Thymus (tissue), 14 donors: ENCODE results near the gene RFX2. TPM values are rescaled to one million over a fixed set of nuclear protein-coding genes. Genes with fewer than 3 reads are reported as not detected.
A peak's percentile ranks its signal among the peaks of the same experiment; 100 is the strongest.

Source experiments
- DNase-seq, 9 donors: peaks; one replicate each; pipeline ENCODE4 v3.0.0-alpha.2; 2013; ENCODE audit warnings: low spot score in 9 of 9, low read depth in 6 of 9, missing footprints in 1 of 9
- H3K27ac ChIP-seq, 2 donors: one replicate each; pipeline ENCODE4 v1.5.1; 2013; ENCODE audit warnings: control low read depth in 1 of 2, low read depth in 1 of 2, low read length in 1 of 2, mild to moderate bottlenecking in 1 of 2, moderate library complexity in 1 of 2
- H3K27me3 ChIP-seq, 2 donors: one replicate each; pipeline ENCODE4 v1.5.1; 2013; ENCODE audit warnings: low read length in 1 of 2; ENCODE audit not compliant: control insufficient read depth in 2 of 2, insufficient read depth in 1 of 2
- H3K36me3 ChIP-seq, 2 donors: one replicate each; pipeline ENCODE4 v1.5.1; 2013; ENCODE audit warnings: low read length in 1 of 2, mild to moderate bottlenecking in 1 of 2, moderate library complexity in 1 of 2; ENCODE audit not compliant: control insufficient read depth in 2 of 2, insufficient read depth in 2 of 2
- H3K4me1 ChIP-seq, 2 donors: one replicate each; pipeline ENCODE4 v1.5.1; 2013; ENCODE audit warnings: low read length in 2 of 2; ENCODE audit not compliant: control insufficient read depth in 2 of 2, insufficient read depth in 2 of 2
- H3K4me3 ChIP-seq, 2 donors: one replicate each; pipeline ENCODE4 v1.5.1; 2013; ENCODE audit warnings: low read length in 2 of 2, control low read depth in 1 of 2, mild to moderate bottlenecking in 1 of 2
- H3K9me3 ChIP-seq, 2 donors: one replicate each; pipeline ENCODE4 v1.5.1; 2013; ENCODE audit warnings: low read length in 1 of 2, mild to moderate bottlenecking in 1 of 2; ENCODE audit not compliant: control insufficient read depth in 2 of 2, insufficient read depth in 1 of 2
- WGBS: extraction: QIAGEN DNeasy Blood & Tissue Kit; methylation state at CpG from one replicate; pipeline ENCODE4 v1.1.7; 2013; 5-methylcytosine and 5-hydroxymethylcytosine counted together
- long read RNA-seq, 10 donors: transcript quantifications; one replicate each; lab custom pipeline, GENCODE V29; 2026
- polyA plus RNA-seq: library from polyadenylated mRNA; stranded (reverse); fragments of 200-250 nt; gene quantifications from one replicate; pipeline ENCODE4 v1.2.3, GENCODE V29; 2013
- total RNA-seq: library from RNA; stranded (reverse); fragments of 120-200 nt; gene quantifications from one replicate; pipeline ENCODE4 v1.2.4, GENCODE V29; 2013
- donor health status: healthy.

The RFX2 gene
- total RNA-seq: 3.4 TPM
- polyA plus RNA-seq: 4.6 TPM
- long read RNA-seq, donor 1: 0 reads
- long read RNA-seq, donor 2, partial matches to known transcripts: 0 of 4 reads
- long read RNA-seq, donor 2, other reads (novel, unspliced or antisense): 0 of 4 reads
- long read RNA-seq, donor 3, partial matches to known transcripts: 0 of 1 reads
- long read RNA-seq, donor 3, other reads (novel, unspliced or antisense): 0 of 1 reads
- long read RNA-seq, donor 4: 0 reads
- long read RNA-seq, donor 5: 0 reads
- long read RNA-seq, donor 6, partial matches to known transcripts: 0 of 3 reads
- long read RNA-seq, donor 6, other reads (novel, unspliced or antisense): 0 of 3 reads
- long read RNA-seq, donor 7, partial matches to known transcripts: 0 of 1 reads
- long read RNA-seq, donor 7, other reads (novel, unspliced or antisense): 0 of 1 reads
- long read RNA-seq, donor 8, partial matches to known transcripts: 0 of 1 reads
- long read RNA-seq, donor 8, other reads (novel, unspliced or antisense): 0 of 1 reads
- long read RNA-seq, donor 9, partial matches to known transcripts: 0 of 1 reads
- long read RNA-seq, donor 9, other reads (novel, unspliced or antisense): 0 of 1 reads
- long read RNA-seq, donor 10, partial matches to known transcripts: 0 of 1 reads
- long read RNA-seq, donor 10, other reads (novel, unspliced or antisense): 0 of 1 reads

DNA sequence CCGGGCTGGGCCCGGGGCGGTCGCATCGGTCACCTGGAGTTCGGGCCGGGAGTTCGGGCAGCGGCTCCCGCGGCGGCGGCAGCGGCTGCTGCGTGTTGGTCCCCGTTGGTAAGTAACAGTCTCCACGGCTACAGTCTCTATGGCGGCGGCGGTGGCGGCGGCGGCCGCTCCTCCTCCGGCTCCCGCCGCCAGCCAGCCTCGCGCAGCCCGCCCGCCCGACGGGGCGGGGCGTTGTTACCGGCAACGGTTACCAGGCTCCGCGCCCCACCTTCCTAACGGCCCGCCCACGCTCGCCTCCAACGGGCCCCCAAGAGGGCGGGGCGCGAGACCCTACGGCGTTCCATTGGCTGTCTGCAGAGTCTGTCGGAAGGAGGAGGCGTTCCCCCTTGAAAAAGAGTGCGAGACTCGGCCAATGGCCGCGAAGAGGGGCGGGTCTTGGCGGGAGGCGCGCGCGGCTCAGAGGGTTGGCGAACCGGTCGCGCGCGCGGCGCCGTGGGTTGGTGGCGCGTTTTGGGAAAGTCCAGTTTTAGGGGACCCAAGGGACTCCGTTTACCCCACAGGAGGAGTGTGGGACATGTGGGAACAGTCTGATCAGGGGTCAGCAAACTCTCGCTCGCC lies at the start of gene RFX2:
Gene RFX2, minus strand, starts transcription at position 141 of the 618 bp plus-strand sequence. CDS start 63,004 bp downstream, outside the sequence.
- H3K9me3 ChIP-seq: no peaks in the 10 kb centered on the region

DNA sequence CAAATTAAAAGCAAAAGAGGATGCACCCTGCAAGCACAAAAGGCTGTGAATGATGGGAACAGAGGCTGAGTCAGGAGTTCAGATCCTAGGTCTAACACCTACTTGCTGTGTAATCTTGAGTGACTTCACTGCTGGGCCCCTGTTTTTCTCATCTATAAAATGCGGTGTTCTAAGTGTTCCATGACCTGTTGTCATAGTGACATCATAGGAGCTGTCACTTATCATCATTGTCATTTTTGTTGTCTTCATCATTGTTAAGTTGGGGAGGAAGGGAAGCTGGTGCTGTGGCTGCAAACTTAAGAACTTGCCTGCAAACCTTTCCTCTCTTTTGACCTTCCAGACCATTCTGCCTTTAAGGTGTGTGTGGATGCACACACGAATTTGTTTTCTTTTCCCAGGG lies 45.7 kb upstream of the RFX2 start:
- WGBS: 44% methylated on average over 2 of the region's 2 CpGs
- Histone ChIP-seq H3K27ac (no peak overlapping the region), H3K4me1 (no peaks in the 10 kb centered on the region), H3K9me3 (peaks cover 0 to 2% of the 10 kb centered on the region in 2 donors), H3K4me3 (no peak overlapping the region), H3K27me3 (no peaks in the 10 kb centered on the region), H3K36me3 (no peaks in the 10 kb centered on the region)
- DNase-seq: no peak

More for the DNA sequence above, at the start of gene RFX2:
- WGBS: under 1% methylated on average over 75 of the region's 75 CpGs
- peak within 1 kb of the TSS in 1 of 2 donors; percentile 61 for H3K27ac ChIP-seq
- H3K4me1 ChIP-seq: peaks cover 5 to 14% of the 10 kb centered on the region in 2 donors
- peak within 1 kb of the TSS; percentile 60 for H3K4me3 ChIP-seq
- H3K36me3 ChIP-seq: no peaks in the 10 kb centered on the region
- H3K27me3 ChIP-seq: peaks cover 3 to 15% of the 10 kb centered on the region in 2 donors
- peak; percentile 94 to 100 (median 98) for DNase-seq

DNA sequence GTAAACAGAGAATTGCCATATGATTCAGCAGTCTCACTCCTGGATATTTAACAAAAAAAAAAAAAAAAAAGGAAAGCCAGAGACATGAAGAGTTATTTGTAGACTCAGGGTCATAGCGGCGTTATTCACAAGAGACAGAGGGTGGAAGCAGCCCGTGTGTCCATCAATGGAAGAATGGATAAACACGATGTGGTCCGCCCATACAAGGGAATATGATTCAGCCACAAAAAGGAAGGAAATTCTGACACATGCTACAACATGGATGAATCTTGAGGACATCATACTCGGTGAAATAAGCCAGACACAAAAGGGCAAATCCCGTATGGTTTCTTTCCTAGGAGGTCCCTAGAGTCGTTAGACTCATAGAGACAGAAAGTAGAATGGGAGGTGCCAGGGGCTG lies 40.0 kb upstream of the RFX2 start:
- no peaks in the 10 kb centered on the region for H3K36me3 ChIP-seq
- H3K4me1 ChIP-seq: no peaks in the 10 kb centered on the region
- WGBS: 91% methylated on average over 8 of the region's 8 CpGs
- H3K9me3 ChIP-seq: no peaks in the 10 kb centered on the region
- H3K4me3 ChIP-seq: no peak overlapping the region
- H3K27me3 ChIP-seq: no peaks in the 10 kb centered on the region
- no peak for DNase-seq
- no peak overlapping the region for H3K27ac ChIP-seq

DNA sequence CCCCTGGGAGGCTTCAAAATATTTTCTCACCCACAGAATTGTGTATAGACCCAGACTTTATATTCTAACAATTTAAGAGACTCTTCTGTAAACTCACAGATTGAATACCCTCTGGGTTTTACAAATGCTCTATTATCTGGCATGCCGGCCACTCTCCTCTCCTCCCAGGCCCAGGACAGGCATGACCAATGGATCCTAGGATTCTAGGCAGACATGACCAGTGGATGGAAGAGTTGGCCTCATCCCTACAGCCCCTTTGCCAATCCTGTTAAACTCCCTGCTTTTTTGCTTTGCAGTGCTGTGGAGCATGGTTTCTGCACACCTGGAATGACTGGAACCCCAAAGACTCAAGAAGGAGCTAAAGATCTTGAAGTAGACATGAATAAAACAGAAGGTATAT lies 30.9 kb upstream of the RFX2 start:
- Histone ChIP-seq H3K36me3 (no peaks in the 10 kb centered on the region), H3K4me1 (no peaks in the 10 kb centered on the region), H3K4me3 (no peak overlapping the region), H3K9me3 (peaks cover 0 to 1% of the 10 kb centered on the region in 2 donors), H3K27me3 (no peaks in the 10 kb centered on the region), H3K27ac (no peak overlapping the region)
- DNase-seq: no peak
- 92% methylated on average over 1 of the region's 1 CpG for WGBS

DNA sequence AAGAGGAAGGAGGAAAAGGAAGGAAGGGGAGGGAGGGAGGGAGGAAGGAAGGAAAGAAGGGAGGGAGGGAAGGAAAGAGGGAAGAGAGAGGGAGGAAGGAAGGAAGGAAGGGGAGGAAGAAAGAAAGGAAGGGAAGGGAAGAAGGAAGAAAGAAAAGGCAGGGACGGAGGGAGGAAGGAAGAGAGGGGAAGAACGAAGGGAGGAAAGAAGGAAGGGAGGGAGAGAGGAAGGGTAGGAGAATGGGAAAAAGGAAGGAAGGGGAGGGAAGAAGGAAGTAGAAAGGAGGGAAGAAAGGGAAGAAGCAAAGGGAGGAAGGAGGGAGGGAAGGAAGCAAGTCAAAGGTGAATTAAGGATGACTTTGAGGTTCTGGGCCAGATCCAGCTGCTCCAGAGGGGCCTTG lies 28.2 kb upstream of the RFX2 start:
- Histone ChIP-seq H3K27ac (no peak overlapping the region), H3K27me3 (no peaks in the 10 kb centered on the region), H3K4me3 (no peak overlapping the region), H3K9me3 (peaks cover 0 to 1% of the 10 kb centered on the region in 2 donors), H3K4me1 (no peaks in the 10 kb centered on the region), H3K36me3 (no peaks in the 10 kb centered on the region)
- no peak for DNase-seq
- 55% methylated on average over 1 of the region's 2 CpGs for WGBS

DNA sequence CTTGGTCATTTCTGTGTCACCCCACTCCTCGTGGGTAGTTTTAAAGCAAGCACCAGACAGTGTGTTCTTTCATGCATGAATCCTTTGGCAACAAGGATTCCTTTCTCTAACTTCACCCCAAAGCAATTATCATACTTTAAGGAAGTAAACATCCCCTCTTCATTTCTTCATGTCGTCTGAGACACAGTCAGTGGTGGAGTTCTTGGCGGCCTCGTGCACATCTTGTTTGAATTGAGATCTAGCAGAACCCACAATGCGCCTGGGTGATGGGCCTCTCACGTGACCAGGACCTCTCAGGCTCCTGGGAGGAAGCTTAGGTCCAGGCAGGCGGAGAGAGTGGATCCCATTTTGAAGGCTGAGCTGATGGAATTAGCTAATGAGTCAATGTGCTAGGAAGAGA lies 27.8 kb upstream of the RFX2 start:
- H3K4me3 ChIP-seq: no peak overlapping the region
- no peaks in the 10 kb centered on the region for H3K4me1 ChIP-seq
- H3K9me3 ChIP-seq: peaks cover 0 to 1% of the 10 kb centered on the region in 2 donors
- DNase-seq: no peak
- H3K27me3 ChIP-seq: no peaks in the 10 kb centered on the region
- H3K36me3 ChIP-seq: no peaks in the 10 kb centered on the region
- H3K27ac ChIP-seq: no peak overlapping the region
- WGBS: 71% methylated on average over 7 of the region's 7 CpGs

DNA sequence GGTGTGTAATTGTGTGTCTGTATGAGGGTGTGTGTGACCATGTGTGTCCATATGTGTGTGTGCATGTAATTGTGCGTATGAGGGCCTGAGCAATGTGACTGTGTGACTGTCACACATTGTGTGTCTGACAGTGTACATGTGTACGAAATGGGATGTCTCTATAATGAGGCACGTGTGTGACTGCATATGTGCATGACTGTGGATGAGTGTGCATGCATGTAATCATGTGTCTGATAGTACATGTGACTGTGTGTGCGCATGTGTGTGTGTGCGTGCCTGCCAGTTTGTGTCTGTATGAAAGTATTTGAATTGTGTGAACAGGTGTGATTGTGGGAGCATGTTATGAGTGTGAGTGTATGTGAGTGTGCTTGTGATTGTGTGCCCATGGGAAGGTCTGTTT lies 22.9 kb upstream of the RFX2 start:
- H3K36me3 ChIP-seq: no peaks in the 10 kb centered on the region
- no peaks in the 10 kb centered on the region for H3K4me1 ChIP-seq
- H3K27me3 ChIP-seq: no peaks in the 10 kb centered on the region
- H3K9me3 ChIP-seq: no peaks in the 10 kb centered on the region
- no peak for DNase-seq
- H3K4me3 ChIP-seq: no peak overlapping the region
- WGBS: 96% methylated on average over 5 of the region's 5 CpGs
- H3K27ac ChIP-seq: no peak overlapping the region

DNA sequence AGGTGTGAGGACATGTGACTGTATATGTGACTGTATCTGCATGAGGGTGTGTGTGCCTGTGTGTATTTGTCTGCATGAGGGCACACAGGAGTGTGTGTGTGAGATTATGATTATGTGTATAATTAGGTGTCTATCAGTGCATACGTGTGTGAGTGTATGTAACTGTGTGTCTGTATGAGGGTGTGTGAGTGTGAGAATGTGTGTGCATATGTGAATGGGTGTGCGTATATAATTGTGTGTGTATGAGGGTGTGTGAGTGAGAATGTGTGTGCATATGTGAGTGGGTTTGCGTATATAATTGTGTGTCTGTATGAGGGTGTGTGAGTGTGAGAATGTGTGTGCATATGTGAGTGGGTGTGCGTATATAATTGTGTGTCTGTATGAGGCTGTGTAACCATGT lies 22.2 kb upstream of the RFX2 start:
- no peak for DNase-seq
- no peaks in the 10 kb centered on the region for H3K36me3 ChIP-seq
- WGBS: 98% methylated on average over 4 of the region's 4 CpGs
- no peak overlapping the region for H3K4me3 ChIP-seq
- H3K9me3 ChIP-seq: peaks cover 0 to 1% of the 10 kb centered on the region in 2 donors
- no peak overlapping the region for H3K27ac ChIP-seq
- H3K27me3 ChIP-seq: no peaks in the 10 kb centered on the region
- H3K4me1 ChIP-seq: no peaks in the 10 kb centered on the region
